Fibroblast of peridontal ligament (primary cell): ENCODE results near the gene PRAMEF1.
"Not testable (repeated sequence)": the region's sequence is repeated elsewhere in the genome, so short reads cannot be mapped to it uniquely, and the experiment has no call there.

ENCODE experiments used
- DNase-seq: peaks from one replicate; pipeline ENCODE4 v3.0.0-alpha.2; 2010; ENCODE audit errors: extremely low read depth

PRAMEF1 gene, protein sequence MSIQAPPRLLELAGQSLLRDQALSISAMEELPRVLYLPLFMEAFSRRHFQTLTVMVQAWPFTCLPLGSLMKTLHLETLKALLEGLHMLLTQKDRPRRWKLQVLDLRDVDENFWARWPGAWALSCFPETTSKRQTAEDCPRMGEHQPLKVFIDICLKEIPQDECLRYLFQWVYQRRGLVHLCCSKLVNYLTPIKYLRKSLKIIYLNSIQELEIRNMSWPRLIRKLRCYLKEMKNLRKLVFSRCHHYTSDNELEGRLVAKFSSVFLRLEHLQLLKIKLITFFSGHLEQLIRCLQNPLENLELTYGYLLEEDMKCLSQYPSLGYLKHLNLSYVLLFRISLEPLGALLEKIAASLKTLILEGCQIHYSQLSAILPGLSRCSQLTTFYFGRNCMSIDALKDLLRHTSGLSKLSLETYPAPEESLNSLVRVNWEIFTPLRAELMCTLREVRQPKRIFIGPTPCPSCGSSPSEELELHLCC

DNA sequence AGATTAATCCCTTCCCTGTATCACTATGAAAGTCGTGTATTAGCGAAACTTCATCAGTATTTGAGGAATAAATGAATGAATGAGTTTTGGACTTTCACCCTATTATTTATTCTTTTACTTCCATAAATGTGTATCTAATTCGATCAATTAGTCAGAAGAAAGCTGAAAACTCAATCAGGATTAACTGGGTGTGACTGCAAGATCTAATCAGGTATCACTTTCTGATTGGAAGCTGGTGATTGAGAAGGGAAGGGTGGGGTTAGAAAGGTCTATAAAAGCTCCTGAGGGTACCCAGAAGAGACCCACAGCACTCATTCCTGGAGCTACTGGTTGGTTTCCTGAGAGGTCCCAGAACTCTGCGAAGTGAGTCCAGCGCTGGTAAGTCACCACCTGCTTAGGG is at the start of gene PRAMEF1:
PRAMEF1 (plus strand) TSS at position 301 of the 400 bp plus-strand sequence. CDS start 1,831 bp downstream, outside the sequence.
- DNase-seq = not testable (repeated sequence)

DNA sequence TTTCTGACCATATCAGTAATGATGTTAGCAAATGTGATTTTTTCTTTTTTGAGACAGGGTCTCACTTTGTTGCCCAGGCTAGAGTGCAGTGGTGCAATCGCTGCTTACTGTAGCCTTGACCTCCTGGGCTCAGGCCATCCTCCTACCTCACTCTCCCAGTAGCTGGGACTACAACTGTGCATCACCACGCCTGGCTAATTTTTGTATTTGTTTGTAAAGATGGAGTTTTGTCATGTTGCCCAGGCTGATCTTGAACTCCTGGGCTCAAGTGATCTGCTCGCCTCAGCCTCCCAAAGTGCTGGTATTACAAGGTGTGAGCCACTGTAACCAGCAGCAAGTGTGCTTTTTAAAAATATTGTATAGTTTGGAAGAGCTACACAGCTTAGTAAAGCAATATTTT is 49.3 kb upstream of the PRAMEF1 start:
- DNase-seq = no peak

DNA sequence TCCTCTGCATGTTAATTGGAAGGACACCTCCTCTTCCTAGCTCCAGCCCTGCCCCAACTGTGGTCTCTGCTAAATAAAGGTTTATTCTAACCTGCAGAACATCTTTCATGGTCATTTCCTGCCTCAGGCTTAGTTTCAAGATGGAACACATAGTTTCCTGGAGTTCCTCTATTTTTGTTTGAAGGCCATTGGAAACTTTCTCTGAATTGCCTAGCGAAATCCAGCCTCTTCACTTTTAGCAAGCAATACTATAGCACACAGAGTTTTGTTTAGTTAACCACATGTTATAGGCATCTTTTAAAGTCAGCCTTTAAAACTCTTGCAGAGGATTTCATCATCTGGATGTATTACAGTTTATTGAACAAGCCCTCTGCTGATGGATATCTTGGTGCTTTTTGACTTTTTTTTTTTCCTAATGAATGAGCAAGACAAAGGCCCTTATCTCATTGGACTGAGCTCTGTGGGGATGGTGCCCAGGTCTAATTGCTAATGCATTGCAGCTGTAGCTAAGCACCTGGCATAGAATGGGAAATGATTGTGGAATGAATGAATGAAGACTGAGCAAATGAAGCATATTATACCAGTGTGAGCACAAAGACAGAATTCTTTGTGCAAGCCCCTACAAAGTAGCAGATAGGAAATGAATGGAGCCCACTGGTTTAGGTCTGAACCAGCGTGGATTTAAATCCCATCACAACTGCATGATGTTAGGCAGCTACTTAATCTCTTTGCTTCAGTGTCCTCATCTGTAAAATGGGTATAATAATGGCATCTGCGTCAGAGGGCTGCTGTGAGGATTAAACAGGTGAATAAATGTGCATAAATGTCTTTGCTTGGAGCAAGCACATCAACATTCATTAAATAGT is 45.8 kb upstream of the PRAMEF1 start:
- DNase-seq = peak; percentile 37

DNA sequence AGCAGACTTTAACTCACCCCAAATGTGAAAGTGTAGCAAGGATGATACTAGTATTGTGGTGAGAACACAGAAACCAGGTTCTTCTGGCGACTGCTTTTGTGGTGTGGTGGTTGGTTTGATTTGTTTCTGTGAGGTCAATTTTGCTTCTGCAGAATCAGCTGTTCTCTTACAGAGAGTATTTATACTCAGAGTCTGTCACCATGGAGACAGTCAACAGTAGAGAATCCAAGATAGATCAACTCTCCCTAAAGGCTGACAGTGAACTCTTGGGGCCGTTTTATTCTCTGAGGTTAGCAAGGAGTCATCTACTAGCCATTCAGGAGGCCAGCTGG is 45.2 kb upstream of the PRAMEF1 start, which contains the start of gene CFAP107:
CFAP107 (plus strand) TSS at position 209 of the 332 bp plus-strand sequence. CDS start 231 bp downstream, outside the sequence.
- peak; percentile 37 for DNase-seq

DNA sequence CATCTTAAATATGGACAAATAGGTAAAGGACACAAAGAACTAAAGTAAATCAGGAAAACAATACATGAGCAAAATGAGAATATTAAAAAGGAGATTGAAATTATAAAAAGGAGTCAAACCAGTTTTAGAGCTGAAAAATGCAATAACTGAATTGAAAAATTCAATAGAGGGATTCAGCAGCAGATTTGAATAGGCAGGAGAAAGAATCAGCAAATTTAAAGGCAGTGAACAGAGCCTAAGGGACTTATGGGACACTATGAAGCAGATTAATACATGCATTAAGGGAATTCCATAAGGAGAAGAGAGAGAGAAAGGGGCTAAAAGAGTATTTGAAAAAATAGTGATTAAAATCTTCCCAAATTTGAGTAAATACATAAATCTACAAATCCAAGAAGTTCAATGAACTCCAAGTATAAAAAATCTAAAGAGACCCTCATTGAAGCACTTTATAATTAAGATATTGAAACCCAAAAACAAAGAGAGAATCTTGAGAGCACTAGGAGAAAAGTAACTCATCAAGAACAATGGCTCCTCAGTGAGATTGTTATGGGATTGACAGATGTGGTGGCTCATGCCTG is 42.3 kb upstream of the PRAMEF1 start:
- DNase-seq = no peak

DNA sequence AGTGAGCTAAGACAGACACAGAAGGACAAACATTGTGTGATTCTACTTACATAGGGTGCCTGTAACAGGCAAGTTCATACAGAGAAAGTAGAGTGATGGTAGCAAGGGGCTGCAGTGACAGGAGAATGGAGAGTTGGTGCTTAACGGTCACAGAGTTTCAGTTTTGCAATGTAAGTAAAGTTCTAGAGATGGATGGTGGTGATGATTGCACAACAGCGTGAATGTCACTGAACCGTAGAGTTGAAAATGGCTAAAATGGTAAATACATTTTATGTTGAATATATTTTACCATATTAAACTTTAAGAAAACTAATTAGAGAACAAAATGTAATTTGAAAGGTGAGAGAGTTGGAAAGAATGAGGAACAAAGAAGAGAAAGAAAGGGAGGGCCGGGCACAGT is 36.5 kb upstream of the PRAMEF1 start:
- DNase-seq = no peak

DNA sequence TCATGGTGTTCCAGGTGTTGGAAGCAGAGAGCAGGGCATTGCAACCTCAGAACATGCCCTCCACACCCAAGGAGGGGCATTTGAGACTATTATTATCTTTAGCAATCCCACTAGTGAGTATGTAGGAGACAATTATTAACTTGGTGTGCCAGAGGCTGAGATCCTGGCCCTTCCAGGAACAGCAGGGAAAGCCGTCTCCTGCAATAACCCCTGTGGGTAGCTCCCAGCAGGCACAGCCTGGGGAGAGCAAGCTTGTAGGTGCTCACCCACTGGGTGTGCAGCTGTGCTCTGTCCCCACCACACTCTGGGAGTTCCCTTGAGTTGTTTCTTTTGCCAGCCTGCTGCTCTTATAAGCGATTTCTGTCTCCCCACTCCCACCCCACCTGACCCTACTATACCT is 34.9 kb upstream of the PRAMEF1 start:
- DNase-seq = no peak

DNA sequence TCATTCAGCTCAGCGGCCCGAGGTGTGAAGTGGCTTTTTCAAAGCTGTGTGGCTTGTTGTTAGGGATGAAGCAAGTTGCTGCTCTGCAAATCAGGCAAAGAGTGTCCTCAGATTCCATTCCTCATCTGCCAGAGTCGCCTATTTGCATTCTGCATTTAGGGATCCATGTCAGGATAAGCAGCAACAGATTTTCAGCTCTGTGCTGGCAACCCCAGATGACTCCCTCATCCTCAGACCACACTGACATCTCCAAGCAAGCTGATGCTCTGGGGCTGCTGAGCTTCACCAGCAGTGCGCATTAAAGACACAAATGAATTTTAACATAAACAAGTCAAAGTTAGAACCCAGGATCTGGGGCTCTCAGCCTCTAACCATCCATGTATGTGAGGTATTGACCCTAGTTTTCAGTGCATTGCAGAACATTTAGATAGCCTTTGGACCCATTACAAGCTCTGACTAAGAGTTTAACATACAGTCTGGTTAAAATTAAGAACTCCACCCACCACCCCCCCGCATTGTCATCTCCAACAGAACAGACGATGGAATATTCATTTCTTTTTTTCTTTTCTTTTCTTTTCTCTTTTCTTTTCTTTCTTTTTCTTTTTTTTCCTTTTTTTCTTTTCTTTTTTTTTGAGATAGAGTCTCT is 34.3 kb upstream of the PRAMEF1 start:
- peak; percentile 16 for DNase-seq

DNA sequence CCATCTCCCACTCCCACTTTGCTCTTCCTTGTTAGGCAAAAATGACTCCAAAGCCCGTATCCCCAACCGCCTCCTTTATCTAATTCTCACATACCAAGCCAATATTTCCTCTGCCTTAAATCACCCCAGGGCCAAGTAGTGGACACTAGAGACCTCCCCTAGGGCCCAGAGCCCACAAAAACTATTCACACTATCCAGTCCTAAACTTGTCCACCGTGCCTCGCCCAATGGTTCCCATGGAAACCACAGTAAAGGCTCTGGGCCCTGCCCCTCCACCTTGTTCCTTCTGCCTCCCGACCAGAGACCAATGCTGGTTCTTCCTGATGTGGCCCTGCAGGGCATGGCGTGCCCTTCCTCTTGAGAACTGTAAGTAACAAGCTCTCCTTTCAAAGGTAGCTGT is 33.4 kb upstream of the PRAMEF1 start:
- no peak for DNase-seq

DNA sequence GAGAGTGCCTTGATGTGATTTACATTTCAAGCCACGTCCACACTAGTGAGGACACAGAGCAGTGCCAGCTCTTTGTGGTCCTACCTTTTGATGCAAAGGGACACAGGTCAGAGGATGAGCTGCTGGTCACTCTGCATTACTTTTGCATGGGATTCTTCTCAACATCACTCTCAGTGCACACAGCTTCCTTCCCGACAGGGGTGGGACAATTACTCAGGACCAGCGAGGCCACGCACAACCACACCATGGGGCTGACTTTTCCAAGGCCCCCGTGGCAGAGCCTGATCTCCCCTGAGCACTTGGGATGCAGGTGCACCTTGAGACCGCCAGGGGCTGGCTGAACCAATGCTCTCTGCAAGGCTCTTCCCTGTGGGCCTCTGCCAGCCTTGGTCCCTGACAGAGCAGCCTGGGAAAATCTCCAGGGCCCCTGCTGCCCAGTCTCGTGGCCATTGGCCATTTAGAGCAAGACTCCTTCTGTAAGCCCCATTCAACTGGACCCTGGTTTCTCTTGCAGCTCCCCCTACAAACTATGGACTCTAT is 30.9 kb upstream of the PRAMEF1 start:
- no peak for DNase-seq

DNA sequence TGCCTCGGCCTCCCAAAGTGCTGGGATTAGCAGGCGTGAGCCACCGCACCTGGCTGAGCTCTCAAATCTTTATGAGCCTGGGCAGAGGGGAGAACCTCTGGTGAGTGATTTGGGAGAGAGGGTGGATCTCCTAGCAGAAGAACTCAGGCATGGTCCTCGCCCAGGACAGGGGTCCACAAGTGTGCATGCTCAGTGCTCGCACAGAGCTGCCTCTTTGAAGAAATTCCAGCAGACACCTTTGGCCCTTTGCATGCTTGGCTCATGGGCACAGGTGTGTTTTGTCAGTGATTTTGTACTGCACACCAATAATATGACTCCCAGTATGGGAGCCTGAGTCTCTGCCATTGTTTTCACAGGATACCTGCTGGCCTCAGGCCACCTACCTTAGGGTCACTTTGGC is 29.4 kb upstream of the PRAMEF1 start:
- no peak for DNase-seq

DNA sequence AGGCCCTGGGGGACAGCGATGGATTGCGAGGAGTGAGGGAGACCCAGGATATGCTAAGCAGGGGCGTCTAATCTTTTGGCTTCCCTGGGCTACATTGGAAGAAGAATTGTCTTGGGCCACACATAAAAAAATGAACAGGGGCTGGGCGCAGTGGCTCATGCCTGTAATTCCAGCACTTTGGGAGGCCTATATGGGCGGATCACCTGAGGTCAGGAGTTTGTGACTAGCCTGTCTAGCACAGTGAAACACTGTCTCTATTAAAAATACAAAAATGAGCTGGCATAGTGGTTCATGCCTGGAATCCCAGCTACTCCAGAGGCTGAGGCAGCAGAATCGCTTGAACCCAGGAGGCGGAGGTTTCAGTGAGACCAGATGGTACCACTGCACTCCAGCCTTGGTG is 28.4 kb upstream of the PRAMEF1 start:
- no peak for DNase-seq

DNA sequence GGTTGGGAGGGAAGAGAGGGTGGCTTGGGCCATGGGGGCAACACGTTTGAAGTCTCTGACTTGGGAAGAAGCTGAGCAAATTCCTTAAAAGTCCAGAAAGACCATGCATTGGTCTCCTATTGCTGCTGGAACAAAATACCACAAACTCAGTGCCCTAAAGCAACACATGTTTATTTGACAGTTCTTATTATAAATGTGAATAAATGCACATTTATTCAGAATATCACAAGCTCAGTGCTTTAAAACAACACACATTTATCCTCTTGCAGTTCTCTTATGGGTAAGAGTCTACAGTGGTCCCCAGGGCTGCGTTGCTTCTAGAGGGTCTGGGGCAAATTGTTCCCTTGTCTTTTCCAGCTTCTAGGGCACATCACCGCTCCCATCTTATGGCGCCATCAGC is 27.7 kb upstream of the PRAMEF1 start:
- DNase-seq = no peak

DNA sequence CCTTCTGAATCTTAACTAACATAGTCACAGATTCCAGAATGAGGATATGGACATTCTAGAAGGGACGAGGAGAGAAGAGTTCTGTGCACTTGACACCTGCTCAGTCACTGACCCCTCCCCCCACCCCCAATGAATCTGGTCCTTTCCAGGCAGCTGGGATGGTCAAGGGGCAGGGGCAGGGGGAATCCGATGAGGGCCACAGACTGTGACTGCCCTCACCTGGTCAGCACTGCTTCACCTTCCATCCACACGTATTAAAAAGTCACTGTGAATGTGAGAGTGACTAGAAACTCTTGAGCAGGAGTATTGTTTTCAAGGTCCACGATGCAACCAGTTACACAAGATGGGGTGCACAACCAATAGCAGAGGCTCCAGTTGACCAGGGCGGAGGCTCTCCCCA is 27.2 kb upstream of the PRAMEF1 start:
- DNase-seq = no peak

DNA sequence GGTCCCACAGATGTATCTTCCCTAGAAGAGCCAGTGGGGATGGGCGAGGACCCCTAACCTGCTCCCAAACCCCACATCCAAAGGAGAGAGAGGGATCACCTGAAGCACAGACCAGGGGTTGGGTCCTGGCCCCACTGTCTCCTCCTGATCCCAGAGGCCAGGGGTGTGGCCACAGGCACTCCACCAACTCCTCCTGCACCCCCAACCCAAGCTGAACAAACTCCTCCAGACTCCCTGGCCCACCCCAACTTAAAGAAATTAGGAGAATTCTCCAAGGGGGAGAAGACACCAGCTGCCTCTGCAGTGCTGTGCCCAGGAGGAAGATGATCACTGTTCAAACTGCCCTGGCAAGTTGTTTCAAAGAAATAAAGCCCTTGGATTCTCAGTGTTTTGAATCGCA is 22.2 kb upstream of the PRAMEF1 start:
- no peak for DNase-seq

DNA sequence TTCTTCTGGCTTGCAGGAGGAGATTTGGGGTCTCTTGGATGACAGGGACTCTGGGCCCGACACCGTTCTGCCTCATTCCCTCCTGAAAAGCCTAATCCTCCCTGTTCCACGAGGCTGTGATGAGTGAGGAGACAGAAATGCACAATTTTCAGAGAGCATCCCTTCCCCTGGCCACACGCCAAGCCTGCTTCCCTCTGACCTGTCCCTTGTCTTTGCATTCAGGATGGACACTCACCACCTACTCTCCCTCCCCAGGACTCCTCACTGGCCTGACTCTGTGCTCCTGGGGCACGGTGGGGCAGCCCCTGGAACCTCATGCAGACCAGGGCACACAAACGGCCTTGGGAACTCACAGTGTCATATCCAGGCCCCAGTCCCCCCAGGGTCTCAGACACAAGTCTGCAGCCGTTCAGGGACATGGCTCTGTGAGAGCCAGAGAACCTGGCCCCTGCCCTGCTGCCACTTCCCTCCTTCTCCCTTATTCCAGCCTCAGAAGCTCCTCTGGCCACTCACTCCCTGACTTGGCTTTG is 21.2 kb upstream of the PRAMEF1 start:
- DNase-seq = no peak

DNA sequence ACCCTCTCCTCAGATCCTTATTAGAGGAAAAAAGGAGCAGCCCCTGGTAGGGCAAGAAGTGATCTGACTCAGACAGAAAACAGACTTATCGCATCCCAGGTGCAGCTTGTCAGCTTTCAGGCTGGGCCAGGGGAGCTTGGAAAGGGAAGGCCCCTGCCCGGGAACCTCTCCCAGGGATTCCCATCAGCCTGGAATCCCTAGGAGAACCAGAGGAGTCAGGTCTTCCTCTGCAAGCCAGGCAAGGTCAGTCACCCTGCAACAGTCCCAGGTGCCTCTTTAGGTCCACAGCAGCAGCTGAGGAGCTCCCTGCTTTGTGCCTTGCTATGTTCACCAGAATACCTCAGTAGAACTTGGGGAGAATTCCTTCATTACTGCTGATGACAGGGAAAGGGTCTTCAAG is 20.6 kb upstream of the PRAMEF1 start:
- DNase-seq = no peak

DNA sequence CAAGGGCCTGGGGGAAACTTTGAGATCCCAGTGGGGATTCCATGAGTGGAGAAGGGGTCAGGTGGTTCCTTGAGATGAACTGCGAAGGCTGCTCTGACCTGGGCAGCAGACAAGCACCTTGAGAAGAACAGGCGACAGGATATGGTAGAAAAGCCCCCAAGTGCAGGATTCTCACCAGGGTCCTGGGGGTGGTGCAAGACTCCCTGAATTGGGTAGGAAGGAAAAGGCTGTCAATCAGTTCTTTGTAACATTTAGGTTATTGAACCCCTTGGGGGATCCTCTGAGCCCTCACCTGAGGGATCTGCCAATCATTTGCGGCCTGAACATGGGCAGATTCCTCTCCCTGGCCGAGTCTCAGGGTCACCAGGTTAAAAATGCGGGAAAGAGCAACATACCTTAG is 20.0 kb upstream of the PRAMEF1 start:
- no peak for DNase-seq

DNA sequence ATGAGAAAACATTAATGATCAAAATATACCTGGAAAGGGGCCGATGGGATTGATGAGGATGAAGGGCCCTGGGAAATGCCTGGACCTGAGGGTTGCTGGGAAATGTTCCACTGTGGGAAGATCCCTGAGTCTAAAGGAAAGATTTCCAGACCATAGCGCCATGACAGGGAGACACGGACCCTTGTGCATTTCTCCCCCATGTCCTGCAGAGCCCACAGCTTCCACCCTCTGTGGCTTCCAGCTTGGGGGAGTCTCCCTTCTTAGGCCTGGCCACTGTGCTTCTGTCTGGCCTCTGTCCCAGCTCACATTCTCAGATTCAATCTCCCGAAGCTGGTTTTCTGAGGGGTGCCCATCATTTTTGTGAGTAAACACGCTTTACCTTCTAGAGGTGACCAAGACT is 18.7 kb upstream of the PRAMEF1 start:
- DNase-seq = no peak

DNA sequence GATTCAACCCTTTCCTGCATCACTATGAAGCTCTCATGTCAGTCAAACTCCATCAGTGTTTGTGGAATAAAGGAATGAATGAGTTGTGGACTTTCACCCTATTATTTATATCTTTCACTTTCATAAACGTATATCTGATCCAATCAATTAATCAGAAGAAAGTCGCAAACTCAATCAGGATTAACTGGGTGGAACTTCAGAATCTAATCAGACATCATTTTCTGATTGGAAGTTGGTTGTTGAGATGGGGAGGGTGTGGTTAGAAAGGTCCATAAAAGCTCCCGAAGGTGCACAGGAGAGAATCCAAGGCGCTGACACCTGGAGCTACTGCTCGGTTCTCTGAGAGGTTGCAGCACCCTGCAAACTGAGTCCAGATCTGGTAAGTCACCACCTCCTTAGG is 17.8 kb upstream of the PRAMEF1 start, which contains the start of gene PRAMEF12:
PRAMEF12 (plus strand) TSS at position 301 of the 400 bp plus-strand sequence. CDS start 1,130 bp downstream, outside the sequence.
- DNase-seq = no peak

DNA sequence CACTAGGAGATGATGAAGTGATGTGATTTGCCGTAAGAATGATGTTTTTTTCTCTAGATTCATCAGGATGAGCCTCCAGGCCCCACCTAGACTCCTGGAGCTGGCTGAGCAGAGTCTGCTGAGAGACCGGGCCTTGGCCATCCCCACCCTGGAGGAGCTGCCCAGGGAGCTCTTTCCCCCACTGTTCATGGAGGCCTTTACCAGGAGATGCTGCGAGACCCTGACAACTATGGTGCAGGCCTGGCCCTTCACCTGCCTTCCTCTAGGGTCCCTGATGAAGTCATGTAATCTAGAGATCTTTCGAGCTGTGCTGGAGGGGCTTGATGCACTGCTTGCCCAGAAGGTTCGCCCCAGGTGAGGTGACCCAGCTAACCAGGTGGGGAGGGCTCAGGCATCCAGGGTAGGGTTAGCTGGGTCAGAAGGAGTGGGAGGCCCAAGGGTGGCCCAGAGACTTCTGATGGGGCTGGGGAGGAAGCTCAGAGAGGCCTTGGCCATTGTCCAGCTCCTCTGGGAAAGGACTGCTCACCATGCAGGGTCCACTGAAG is 16.3 kb upstream of the PRAMEF1 start:
- DNase-seq = no peak
